ENCODE measurements around the gene TBC1D16.
A peak's percentile ranks its signal among the peaks of the same experiment; 100 is the strongest.
"Not testable (repeated sequence)": the region's sequence is repeated elsewhere in the genome, so short reads cannot be mapped to it uniquely, and the experiment has no call there.

The TBC1D16 gene

GRCh38 chr17:80050706-80051105 lies 15.0 kb upstream of the TBC1D16 start:
- no peak for DNase-seq

GRCh38 chr17:80049986-80050385 lies 14.3 kb upstream of the TBC1D16 start:
- no peak for DNase-seq

DNA sequence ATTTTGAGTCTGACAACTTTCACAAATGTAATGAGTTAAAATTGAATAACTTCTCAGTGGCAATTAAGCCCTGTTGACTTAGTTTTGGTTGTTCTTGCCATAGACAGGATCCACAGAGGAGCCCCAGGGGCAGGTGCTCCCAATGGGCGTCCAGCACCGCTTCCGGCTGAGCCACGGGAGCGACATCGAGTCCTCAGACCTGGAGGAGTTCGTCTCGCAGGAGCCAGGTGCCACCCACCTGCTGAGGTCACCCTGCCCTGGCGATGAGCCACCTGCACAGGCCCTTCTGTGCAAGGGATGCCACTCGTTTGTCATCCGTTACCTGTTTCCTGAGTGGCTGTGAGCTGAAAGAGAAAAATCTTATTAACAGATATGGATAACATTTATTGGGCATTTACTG lies 11.5 kb upstream of the TBC1D16 start:
- DNase-seq, result no peak

GRCh38 chr17:80046709-80047108 lies 11.0 kb upstream of the TBC1D16 start:
- not testable (repeated sequence) for DNase-seq

- no peak for DNase-seq
These were observed 10.0 kb upstream of the TBC1D16 start for GRCh38 chr17:80045703-80046102.

GRCh38 chr17:80043963-80044362 lies 8.3 kb upstream of the TBC1D16 start:
- DNase-seq, result no peak

DNA sequence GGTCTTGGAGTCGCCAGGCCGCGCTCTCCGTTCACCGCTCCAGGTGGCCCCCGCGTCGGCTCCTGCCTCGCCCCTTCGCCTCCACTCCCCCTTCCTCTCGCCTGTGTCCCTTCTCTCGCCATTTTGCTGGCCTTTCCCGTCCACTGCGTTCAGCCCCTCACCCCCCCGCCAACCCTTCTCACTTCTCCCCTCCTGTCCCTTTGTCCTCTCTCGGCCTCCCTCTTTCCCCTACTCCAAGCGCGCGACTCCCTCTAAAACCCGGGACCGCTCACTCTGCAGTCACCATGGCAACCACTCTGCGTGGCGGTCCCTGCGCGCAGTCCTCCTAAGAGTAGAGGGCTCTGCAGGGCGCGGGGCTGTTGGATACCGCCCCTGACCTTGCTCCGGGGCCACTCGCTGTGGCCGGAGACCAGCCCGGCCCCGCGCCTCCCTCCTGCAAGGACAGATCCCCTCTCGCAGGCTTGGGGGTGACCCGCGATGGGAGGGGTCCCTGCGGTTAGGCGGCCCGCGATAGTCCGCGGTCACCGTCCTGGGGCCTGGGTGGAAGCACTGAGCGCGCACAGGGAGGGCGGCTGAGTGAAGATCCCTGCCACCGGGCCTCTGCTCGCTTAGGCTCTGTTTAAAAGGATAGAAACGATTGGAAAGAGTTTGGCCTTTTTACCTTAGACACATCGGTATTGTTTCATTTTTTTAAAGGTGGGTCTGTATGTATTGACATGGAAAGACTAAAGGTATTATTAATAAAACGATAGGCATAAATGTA lies 1.2 kb upstream of the TBC1D16 start:
- peak; percentile 48 for DNase-seq

DNA sequence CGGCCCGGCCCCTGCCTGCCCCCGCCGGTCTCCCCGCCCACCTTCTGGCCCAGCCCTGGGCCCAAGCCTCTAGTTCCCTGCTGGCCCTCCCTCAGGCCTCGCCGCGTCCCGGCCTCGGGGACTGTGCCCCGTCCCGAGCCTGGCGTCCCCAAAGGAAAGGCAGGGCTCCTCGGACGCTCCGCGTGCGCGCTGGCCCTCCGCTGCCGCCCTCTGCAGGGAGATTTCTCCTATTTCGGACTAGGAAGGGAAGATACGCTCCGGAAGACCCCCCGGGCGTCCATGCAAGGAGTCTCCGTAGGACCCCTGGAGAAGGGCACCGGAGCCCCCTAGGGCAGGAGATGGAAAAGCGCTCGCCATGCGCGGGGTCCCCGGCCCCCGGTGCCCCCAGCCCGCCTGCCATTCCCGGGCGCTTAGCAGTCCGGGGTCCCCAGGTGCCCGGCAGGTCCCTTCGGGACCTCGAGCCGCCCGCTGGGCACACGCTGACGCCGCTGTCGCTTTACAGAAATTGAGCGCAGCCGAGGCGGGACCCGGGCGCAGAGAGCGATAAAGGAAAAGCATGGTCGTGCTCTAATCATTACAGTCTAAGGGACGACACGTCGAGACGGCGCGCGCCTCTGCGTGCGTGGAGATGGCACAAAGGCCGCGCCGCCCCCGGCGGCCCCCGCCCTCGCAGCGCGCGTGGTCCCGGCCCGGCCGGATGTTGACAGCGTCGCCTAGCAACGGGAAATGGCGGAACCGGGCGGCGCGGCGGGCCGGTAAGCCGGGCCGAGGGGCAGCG lies 454 bp upstream of the TBC1D16 start, which contains the start of gene CCDC40:
TSS of gene CCDC40 (plus strand) at position 706 of the 778 bp plus-strand sequence. CDS start at position 727, 21 bp downstream.
- peak; percentile 48 for DNase-seq

DNA sequence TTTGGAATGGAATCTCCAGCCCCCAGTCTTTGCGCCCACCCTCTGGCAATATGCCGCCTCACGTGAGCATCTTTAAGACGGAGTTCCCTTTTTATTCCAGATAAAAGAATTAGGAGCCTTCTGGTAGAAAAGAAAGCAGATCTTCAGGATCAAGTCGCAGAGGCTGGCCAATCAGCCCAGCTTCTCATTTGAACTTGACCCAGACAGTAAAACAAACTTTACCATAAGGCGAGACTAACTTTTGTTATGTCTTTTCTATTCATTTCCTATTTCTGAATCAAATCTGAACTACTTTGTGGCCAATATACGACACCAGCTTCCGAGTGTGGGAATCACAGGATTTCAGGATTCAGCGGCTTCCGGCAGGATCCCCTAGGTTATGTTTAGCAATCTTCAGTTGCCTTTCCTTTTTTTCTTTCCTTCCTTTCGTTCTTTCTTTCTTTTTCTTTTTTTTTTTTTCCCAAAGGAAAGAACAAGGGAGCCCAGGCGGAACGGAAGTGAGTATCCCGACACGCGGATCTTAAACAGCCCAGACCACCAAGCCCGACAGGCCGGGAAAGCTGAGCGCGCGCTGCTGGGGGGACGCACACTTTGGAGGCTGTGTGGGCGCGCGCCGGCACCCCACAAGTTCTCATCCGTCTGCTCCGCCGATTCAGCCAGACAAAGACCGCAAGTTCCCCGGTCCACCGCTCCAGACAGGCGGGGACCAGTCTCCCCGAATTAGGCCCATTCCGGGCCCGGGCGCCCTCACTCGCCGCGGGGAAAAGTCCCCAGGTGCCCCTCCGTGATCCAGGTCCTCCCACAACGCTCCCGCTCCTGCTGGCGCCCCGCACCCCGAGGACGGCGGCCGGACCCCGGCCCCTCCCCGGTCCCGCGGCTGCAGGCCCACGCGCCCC lies 633 bp downstream of the TBC1D16 start:
- peak; percentile 13 for DNase-seq

DNA sequence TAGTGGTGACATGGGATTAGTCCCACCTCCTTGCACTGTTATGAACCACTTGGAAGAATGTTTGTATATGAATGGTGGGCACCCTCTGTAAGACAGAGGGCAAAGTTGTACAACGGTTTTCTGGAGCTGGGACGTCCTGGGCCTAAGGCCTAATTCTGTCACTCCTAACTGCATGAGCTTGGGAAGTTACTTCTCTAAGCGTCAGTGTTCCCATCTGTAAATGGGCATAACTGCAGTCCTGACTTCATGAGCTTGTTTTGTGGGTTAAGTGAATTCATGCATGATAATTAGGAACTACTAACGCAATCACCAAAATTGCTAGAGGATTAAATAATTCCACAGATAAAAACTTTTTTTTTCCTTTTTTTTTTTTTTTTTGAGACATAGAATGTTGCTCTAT lies 1.8 kb downstream of the TBC1D16 start:
- no peak for DNase-seq

GRCh38 chr17:80032614-80033171 lies 3.0 kb downstream of the TBC1D16 start:
- no peak for DNase-seq

- DNase-seq, result no peak
These were observed 3.8 kb downstream of the TBC1D16 start for GRCh38 chr17:80031691-80032430.

DNA sequence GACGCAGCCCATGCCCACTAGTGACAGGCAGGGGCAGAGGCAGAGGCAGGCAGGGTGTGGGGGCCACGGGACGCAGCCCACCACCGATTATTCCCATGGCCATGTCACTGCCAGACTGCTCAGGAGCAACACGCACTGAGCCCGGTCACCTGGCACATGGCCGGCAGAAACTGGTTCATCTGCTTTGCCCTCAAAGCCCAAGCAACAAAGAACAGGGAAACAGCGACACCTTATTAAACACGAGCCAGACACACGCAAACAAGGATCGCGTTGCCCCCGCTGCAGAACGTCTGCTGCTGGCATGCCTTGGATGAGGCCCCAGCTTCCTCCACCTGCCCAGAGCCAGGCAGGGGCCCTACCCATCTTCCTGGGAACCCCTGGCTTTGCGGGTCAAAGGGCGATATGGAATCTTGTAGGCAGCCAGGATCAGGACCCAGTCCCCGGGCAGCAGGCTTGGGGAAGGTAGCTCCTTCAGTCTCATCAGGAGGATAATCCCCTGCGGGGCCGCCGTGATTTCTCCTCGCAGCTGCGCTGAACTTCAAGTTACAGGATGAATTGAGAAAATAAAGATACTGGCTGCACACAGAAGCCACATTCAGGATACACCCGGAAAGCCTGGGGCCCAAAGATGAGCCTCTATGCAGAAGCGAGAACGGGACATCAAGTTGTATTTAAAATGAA lies 4.8 kb downstream of the TBC1D16 start:
- DNase-seq, result peak; percentile 49

DNA sequence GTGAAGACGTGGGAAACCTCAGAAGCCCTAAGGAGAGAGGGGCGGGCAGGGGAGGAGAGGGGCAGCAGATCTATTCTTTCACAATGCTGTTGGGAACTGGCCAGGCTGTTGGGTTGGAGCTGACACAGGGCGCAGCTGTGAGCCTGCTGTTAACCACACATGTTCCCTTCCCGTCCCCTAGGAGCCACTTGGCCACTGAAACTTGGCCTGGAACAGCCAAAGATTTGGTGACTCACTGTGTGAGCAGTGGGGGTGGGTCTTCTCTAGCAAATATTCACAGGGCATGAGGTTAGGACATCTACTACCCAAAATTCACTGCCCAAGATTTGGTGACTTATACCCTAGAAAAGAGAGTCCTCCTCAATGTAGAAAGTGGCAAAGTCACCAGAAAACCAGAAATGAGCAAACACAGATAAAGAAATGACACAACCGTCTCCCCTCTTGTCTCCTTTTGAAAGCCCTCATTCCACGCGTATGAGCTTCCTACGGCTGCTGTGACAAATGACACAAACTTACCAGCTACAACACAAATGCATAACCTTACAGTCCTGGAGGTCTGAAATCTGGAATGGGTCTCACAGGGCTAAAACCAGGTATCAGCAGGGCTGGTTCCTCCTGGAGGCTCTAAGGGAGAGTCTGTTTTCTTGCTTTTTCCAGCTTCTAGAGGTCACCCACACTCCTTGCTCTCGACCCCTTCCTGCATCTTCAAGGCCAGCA lies 6.3 kb downstream of the TBC1D16 start:
- DNase-seq, result peak; percentile 78

GRCh38 chr17:80028030-80028429 lies 7.6 kb downstream of the TBC1D16 start:
- no peak for DNase-seq

GRCh38 chr17:80027043-80027435 lies 8.6 kb downstream of the TBC1D16 start:
- DNase-seq, result no peak

- DNase-seq, result no peak
These were observed 9.2 kb downstream of the TBC1D16 start for GRCh38 chr17:80026359-80027042.

- DNase-seq, result peak; percentile 31
These were observed 9.9 kb downstream of the TBC1D16 start for GRCh38 chr17:80025796-80026195.

DNA sequence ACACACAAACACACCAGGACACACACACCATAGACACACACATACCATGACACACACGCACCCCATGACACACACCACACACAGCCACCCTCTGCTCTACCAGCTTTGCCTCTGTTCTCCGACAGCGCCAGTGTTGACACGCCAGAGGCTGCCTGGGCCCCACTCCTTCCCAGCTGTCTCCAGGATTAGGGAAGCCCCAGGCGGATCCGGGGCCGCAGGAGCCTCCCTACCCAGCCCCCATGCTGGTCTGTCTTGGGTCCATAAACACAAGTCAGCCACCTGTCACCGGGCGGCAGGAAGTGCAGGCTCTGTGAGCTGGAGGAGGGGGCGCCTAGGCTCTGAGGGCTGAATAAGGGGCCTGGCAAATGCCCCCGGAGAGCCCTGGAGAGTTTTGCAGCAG lies 10.5 kb downstream of the TBC1D16 start:
- DNase-seq, result peak; percentile 97
